MM.1S (cell line): Measurements from ENCODE around the gene SALL4.

Experiments used
- CTCF ChIP-seq: fragments of 300-600 bp; sonication (generic); IDR thresholded peaks from 2 replicates; pipeline ENCODE4 v1.5.1; 2016; ENCODE audit warnings: antibody characterized with exemption, low read length, mixed read lengths
- EZH2 ChIP-seq: fragments of 300-600 bp; sonication (generic); optimal IDR thresholded peaks from 2 replicates; pipeline ENCODE3; 2017; ENCODE audit warnings: low read depth, mild to moderate bottlenecking, antibody characterized with exemption, low read length, mixed read lengths
- EZH2phosphoT487 ChIP-seq: fragments of 300-600 bp; sonication (generic); IDR thresholded peaks from 2 replicates; pipeline ENCODE4 v1.6.1; 2018; ENCODE audit warnings: antibody characterized with exemption, low read length

- no peak for TF ChIP-seq CTCF
- TF ChIP-seq EZH2 = no peak
- no peak for TF ChIP-seq EZH2phosphoT487
Observed at GRCh38 chr20:51802170-51802751, at the start of gene SALL4.
